ENCODE measurements around the gene ZNF41. TPM values are rescaled to one million over a fixed set of nuclear protein-coding genes. Genes with fewer than 3 reads are reported as not detected.

ZNF41 gene
- total RNA-seq, 6 experiments from 2014 or later, result 6.0 to 8.2 (median 6.7) TPM

DNA sequence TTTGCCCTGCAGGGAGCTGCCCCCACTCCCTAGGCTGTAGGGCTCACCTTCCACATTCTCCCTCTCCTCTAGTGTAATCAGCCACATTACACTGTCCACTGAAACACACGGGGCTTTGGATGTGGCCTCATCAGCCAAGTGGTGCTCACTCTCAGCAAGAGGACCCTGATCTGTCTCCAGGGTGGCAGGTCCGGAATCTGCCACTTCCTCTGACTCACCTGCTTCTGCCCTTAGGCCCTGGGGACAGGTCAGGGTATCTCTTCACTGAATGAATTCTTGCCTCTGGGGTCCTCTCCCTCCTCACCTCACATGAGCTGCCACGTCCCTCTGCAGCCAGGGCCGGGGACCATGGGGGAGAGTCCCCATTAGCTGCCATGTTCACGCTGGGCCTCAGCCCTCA lies 15.9 kb downstream of the ZNF41 start:
- no peak for TF ChIP-seq CTCF (IDR thresholded peaks at IDR 0.05)
- H3K4me3 Mint-ChIP-seq, result no peak overlapping the region
- no peaks in the 10 kb centered on the region for H3K9me3 Mint-ChIP-seq
- peaks cover 2% of the 10 kb centered on the region; the same call in 1 of the 2 replicates for H3K27me3 Mint-ChIP-seq (ENCODE audit: insufficient read depth)
- H3K27ac Mint-ChIP-seq, result no peak overlapping the region
- H3K4me1 Mint-ChIP-seq (ENCODE audit: low read depth), result no peaks in the 10 kb centered on the region
- DNase-seq, result no peak
- H3K36me3 Mint-ChIP-seq (ENCODE audit: low read depth), result peaks cover 25% of the 10 kb centered on the region

- Mint-ChIP-seq H3K9me3 (no peaks in the 10 kb centered on the region), H3K4me3 (no peak overlapping the region), H3K4me1 (ENCODE audit: low read depth) (no peaks in the 10 kb centered on the region), H3K27me3 (ENCODE audit: insufficient read depth) (peaks cover 2% of the 10 kb centered on the region; the same call in 1 of the 2 replicates), H3K27ac (no peak overlapping the region), H3K36me3 (ENCODE audit: low read depth) (peaks cover 44% of the 10 kb centered on the region)
- no peak for TF ChIP-seq CTCF (IDR thresholded peaks at IDR 0.05)
- DNase-seq, result no peak
These were observed 22.5 kb downstream of the ZNF41 start for GRCh38 chrX:47460561-47460960.

DNA sequence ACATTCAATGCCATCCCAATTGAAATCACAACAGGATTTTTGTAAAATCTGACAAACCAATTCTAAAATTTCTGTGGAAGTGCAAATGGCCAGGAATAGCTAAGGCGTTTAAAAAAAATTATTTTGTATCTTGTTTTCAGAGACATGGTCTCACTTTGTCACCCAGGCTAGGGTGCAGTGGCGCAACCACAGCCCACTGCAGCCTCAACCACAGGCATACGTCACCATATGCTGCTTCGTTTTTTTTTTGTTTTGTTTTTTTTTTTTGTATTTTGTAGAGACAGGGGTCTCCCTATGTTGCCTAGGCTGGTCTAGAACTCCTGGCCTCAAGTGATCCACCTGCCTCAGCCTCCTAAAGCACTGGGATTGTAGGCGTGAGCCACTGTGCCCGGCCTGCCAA lies 24.5 kb downstream of the ZNF41 start:
- Mint-ChIP-seq H3K4me1 (ENCODE audit: low read depth) (no peaks in the 10 kb centered on the region), H3K4me3 (no peak overlapping the region), H3K9me3 (no peaks in the 10 kb centered on the region; the same call in 1 of the 2 replicates), H3K27me3 (ENCODE audit: insufficient read depth) (peaks cover 2% of the 10 kb centered on the region; the same call in 1 of the 2 replicates), H3K36me3 (ENCODE audit: low read depth) (peaks cover 52% of the 10 kb centered on the region), H3K27ac (no peak overlapping the region)
- no peak for DNase-seq
- no peak for TF ChIP-seq CTCF (IDR thresholded peaks at IDR 0.05)

- DNase-seq, result no peak
- no peak overlapping the region for H3K27ac Mint-ChIP-seq
- no peak for TF ChIP-seq CTCF (IDR thresholded peaks at IDR 0.05)
- peaks cover 13% of the 10 kb centered on the region for H3K9me3 Mint-ChIP-seq
- H3K36me3 Mint-ChIP-seq (ENCODE audit: low read depth), result peaks cover 62% of the 10 kb centered on the region
- no peak overlapping the region for H3K4me3 Mint-ChIP-seq
- no peaks in the 10 kb centered on the region for H3K27me3 Mint-ChIP-seq (ENCODE audit: insufficient read depth)
- H3K4me1 Mint-ChIP-seq (ENCODE audit: low read depth), result no peaks in the 10 kb centered on the region
These were observed 26.9 kb downstream of the ZNF41 start for GRCh38 chrX:47456080-47456479.

GRCh38 chrX:47452112-47452511 lies 30.9 kb downstream of the ZNF41 start:
- no peak overlapping the region for H3K27ac Mint-ChIP-seq
- DNase-seq, result no peak
- peaks cover 49% of the 10 kb centered on the region for H3K9me3 Mint-ChIP-seq
- no peak for TF ChIP-seq CTCF (IDR thresholded peaks at IDR 0.05)
- peaks cover 87% of the 10 kb centered on the region for H3K36me3 Mint-ChIP-seq (ENCODE audit: low read depth)
- no peaks in the 10 kb centered on the region for H3K27me3 Mint-ChIP-seq (ENCODE audit: insufficient read depth)
- H3K4me1 Mint-ChIP-seq (ENCODE audit: low read depth), result no peaks in the 10 kb centered on the region
- no peak overlapping the region for H3K4me3 Mint-ChIP-seq
